GM18508 (cell line): ENCODE results near the gene ATP6V0A1.
"Not testable (repeated sequence)": the region's sequence is repeated elsewhere in the genome, so short reads cannot be mapped to it uniquely, and the experiment has no call there.

ENCODE experiments used
- ATAC-seq: cut with Tn5 transposase; IDR thresholded peaks from one replicate; pipeline ENCODE4 v1.9.1; 2021; ENCODE audit warnings: moderate number of reproducible peaks; ENCODE audit not compliant: insufficient read depth, unreplicated experiment

ATP6V0A1 gene

GRCh38 chr17:42458497-42459255 is at the start of gene ATP6V0A1:
ATP6V0A1 (plus strand) TSS chr17:42458878; CDS start chr17:42460895, 2,017 bp downstream.
- ATAC-seq: no peak

GRCh38 chr17:42409523-42410318 is 49.0 kb upstream of the ATP6V0A1 start:
- no peak for ATAC-seq

GRCh38 chr17:42410319-42410685 is 48.4 kb upstream of the ATP6V0A1 start:
- no peak for ATAC-seq

- ATAC-seq: no peak
Measured at GRCh38 chr17:42411361-42411760, 47.3 kb upstream of the ATP6V0A1 start.

GRCh38 chr17:42411905-42412679 is 46.6 kb upstream of the ATP6V0A1 start:
- ATAC-seq: no peak

- no peak for ATAC-seq
Measured at GRCh38 chr17:42413464-42414040, 45.1 kb upstream of the ATP6V0A1 start.

GRCh38 chr17:42414704-42415409 is 43.8 kb upstream of the ATP6V0A1 start:
- ATAC-seq: no peak

- ATAC-seq: not testable (repeated sequence)
Measured at GRCh38 chr17:42417981-42418380, 40.7 kb upstream of the ATP6V0A1 start.

- ATAC-seq: no peak
Measured at GRCh38 chr17:42421136-42421506, 37.6 kb upstream of the ATP6V0A1 start.

- ATAC-seq: no peak
Measured at GRCh38 chr17:42421507-42422338, 37.0 kb upstream of the ATP6V0A1 start.

- no peak for ATAC-seq
Measured at GRCh38 chr17:42422412-42422957, 36.2 kb upstream of the ATP6V0A1 start.

GRCh38 chr17:42422958-42423712 is 35.5 kb upstream of the ATP6V0A1 start, which contains the start of gene CAVIN1:
CAVIN1 (minus strand) TSS chr17:42423256; CDS start chr17:42423097, 159 bp downstream.
- no peak for ATAC-seq

- ATAC-seq: no peak
Measured at GRCh38 chr17:42423766-42424165, 34.9 kb upstream of the ATP6V0A1 start.

- ATAC-seq: no peak
Measured at GRCh38 chr17:42424991-42425610, 33.6 kb upstream of the ATP6V0A1 start.

GRCh38 chr17:42428141-42428944 is 30.3 kb upstream of the ATP6V0A1 start:
- ATAC-seq: no peak

GRCh38 chr17:42429726-42430447 is 28.8 kb upstream of the ATP6V0A1 start:
- ATAC-seq: no peak
